GM12872 (cell line): ENCODE results near the gene TOLLIP.
A peak's percentile ranks its signal among the peaks of the same experiment; 100 is the strongest.

Source experiments
- CTCF ChIP-seq: IDR thresholded peaks from 3 replicates; pipeline ENCODE4 v1.5.1; 2011; ENCODE audit warnings: low read depth, mild to moderate bottlenecking, low read length, moderate library complexity; ENCODE audit not compliant: insufficient read depth

Gene TOLLIP

GRCh38 chr11:1229471-1230120, 79.8 kb downstream of the TOLLIP start:
- no peak for TF ChIP-seq CTCF

- no peak for TF ChIP-seq CTCF
These were observed 80.4 kb downstream of the TOLLIP start for GRCh38 chr11:1228921-1229451.

GRCh38 chr11:1228101-1228821, 81.2 kb downstream of the TOLLIP start:
- no peak for TF ChIP-seq CTCF

GRCh38 chr11:1227551-1228100, 81.8 kb downstream of the TOLLIP start:
- TF ChIP-seq CTCF = no peak

- 0 out of 3 replicates have a peak, but pooled peaks have one; percentile 9 for TF ChIP-seq CTCF
These were observed 82.4 kb downstream of the TOLLIP start for GRCh38 chr11:1226986-1227550.

- TF ChIP-seq CTCF = 0 out of 3 replicates have a peak, but pooled peaks have one; percentile 11
These were observed 83.0 kb downstream of the TOLLIP start for GRCh38 chr11:1226226-1226985.
